Motor neuron (in vitro differentiated cells): ENCODE results near the gene ANG. TPM values are rescaled to one million over a fixed set of nuclear protein-coding genes. Genes with fewer than 3 reads are reported as not detected.
"Not testable (repeated sequence)": the region's sequence is repeated elsewhere in the genome, so short reads cannot be mapped to it uniquely, and the experiment has no call there.

Source experiments
- ATAC-seq, 8 experiments: fragments of 200-7000 bp; cut with Tn5 transposase; replicated peaks in 6 of 8; 2 replicates each; pipeline ENCODE4 v1.8.0; 2021; ENCODE audit warnings: mild to moderate bottlenecking in 8 of 8, moderate library complexity in 8 of 8
- H3K27ac ChIP-seq, 2 donors: fragments of 250-450 bp; sonication (Bioruptor Pico); 2 replicates each; pipeline ENCODE4 v1.9.0; 2021; ENCODE audit warnings: antibody characterized with exemption in 2 of 2, mild to moderate bottlenecking in 2 of 2, moderate library complexity in 1 of 2
- H3K4me1 ChIP-seq, 2 donors: fragments of 250-450 bp; sonication (Bioruptor Pico); replicated peaks in 1 of 2; 2 replicates each; pipeline ENCODE4 v1.6.1; 2021; ENCODE audit warnings: antibody characterized with exemption in 2 of 2, mild to moderate bottlenecking in 2 of 2, moderate library complexity in 1 of 2
- H3K4me3 ChIP-seq, 5 donors: fragments of 250-450 bp; sonication (Bioruptor Pico); 2 replicates each; pipeline ENCODE4 v1.9.0; 2021; ENCODE audit warnings: antibody characterized with exemption in 5 of 5, mild to moderate bottlenecking in 5 of 5, moderate library complexity in 4 of 5
- WGBS, 10 experiments: fragments of 450-650 bp; shearing (Covaris generic); methylation state at CpG; one replicate each; pipeline ENCODE4 v1.0.0; 2022; 5-methylcytosine and 5-hydroxymethylcytosine counted together
- in situ Hi-C, 9 experiments: fragments of 400-800 bp; cut with MboI; loops; one replicate each; pipeline ENCODE4 v1.15.0; 2021; ENCODE audit warnings: low sequenced_read_pairs in 9 of 9, low pct_unique_long_range_greater_than_20kb in 2 of 9; ENCODE audit not compliant: unreplicated experiment in 9 of 9
- total RNA-seq, 8 experiments: library from RNA; unstranded; fragments of 300-600 nt; gene quantifications; 2 replicates each; pipeline versions ENCODE4 v1.2.3 to v1.2.4, GENCODE V29; 2022

ANG gene
- total RNA-seq, 8 experiments from 2014 or later, result 0.96 to 7.4 (median 2.0) TPM; not detected in 1

DNA sequence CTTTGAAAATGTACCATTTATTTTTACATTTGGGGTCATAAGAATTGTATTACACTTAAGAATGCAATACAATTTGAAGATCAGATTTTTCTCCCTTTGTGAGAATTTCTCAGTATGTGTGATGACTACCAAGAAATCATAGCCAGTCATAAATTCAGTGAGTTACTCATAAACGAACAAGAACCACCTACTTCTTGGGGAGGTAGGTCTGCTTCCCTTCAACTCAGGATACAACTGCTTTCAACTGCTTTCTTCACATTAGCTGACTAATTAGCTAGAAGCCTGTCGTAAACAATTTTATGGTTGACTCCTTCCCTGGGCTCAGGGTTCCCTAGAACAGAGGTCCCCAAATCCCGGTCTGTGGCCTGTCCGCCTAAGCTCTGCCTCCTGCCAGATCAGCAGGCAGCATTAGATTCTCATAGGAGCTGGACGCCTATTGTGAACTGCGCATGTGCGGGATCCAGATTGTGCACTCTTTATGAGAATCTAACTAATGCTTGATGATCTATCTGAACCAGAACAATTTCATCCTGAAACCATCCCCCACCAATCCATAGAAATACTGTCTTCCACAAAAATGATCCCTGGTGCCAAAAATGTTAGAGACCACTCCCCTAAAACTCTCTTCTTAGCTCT lies 3.7 kb downstream of the ANG start:
- ATAC-seq, result no peak
- in situ Hi-C loops, result loop anchor here in 5 of 9 experiments (10.0 to 25.0 kb wide), 3 partner anchors 163 to 355 kb away; partner anchors contain the start of genes CCNB1IP1 (in 2 of the 5) and PARP2 (in 2 of the 5)
- 30 to 100% (median 65%) methylated on average over 1 to 7 of the region's 7 CpGs for WGBS, 10 experiments
- H3K4me3 ChIP-seq, result no peak overlapping the region
- no peak overlapping the region for H3K27ac ChIP-seq
- no peaks in the 10 kb centered on the region for H3K4me1 ChIP-seq

DNA sequence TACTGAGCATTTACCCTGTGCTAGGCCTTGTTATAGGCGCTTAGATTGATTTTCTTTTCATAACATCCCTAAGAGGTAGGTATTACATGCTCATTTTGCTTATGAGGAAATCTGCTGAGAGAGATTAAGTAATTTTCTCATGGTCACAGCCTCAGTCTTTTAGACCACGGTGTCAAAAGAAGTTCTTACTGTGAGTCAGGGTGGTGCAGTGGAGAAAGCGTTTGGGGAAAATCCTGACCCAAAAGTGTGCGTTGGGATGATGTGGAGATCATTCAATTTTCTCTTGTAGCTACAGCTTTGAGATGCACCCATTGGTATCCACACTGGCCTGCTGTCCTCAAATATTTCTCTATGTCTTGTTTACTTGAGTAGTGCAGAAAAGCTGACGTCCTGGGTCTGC lies 8.2 kb downstream of the ANG start:
- in situ Hi-C loops, result loop anchor here in 5 of 9 experiments (10.0 to 25.0 kb wide), 3 partner anchors 158 to 359 kb away; partner anchors contain the start of genes CCNB1IP1 (in 2 of the 5) and PARP2 (in 2 of the 5)
- H3K4me1 ChIP-seq, result no peaks in the 10 kb centered on the region
- H3K27ac ChIP-seq, result no peak overlapping the region
- no peak for ATAC-seq
- WGBS, 10 experiments, result 33 to 100% (median 85%) methylated on average over 1 to 5 of the region's 5 CpGs; no CpG with 5 or more reads in 3 of the 10 experiments
- no peak overlapping the region for H3K4me3 ChIP-seq

DNA sequence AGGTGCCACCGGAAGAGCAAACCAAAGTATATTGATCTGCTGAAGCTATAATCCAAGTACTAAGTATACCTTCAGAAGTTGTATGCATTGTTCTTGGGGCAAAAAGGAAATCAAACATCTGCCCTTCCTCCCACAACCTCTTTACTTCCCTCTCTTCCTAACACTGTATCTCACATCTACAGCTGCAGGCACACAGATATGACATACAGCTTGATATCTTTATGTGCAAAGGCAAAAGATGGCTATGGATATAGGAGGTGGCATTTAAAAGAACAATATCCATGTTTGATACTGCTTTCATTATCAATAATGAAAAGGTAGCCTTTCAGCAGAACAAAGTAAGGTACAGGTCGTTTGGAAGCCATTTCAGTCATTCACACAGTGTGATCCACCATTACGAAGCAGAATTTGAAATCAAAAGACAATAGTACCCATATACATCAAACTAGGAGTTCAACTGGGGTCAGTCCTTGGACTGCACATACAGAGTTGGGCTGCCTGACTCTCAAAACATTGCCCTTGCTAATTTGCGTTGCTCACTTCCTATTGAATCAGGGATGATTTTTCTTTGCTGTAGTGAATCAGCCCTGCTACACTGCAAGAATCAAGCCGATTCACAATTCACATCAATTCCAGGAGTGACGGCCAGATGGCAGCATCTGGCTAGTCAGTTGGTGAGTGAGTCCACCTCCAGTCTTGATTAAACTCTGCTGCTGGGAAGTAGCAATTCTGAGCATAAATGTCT lies 8.9 kb downstream of the ANG start:
- Histone ChIP-seq H3K4me1 (no peaks in the 10 kb centered on the region), H3K27ac (no peak overlapping the region), H3K4me3 (no peak overlapping the region)
- WGBS, 10 experiments, result 10 to 100% (median 42%) methylated on average over 1 to 6 of the region's 6 CpGs; no CpG with 5 or more reads in 1 of the 10 experiments
- in situ Hi-C loops, result loop anchor here in 5 of 9 experiments (10.0 to 25.0 kb wide), 3 partner anchors 157 to 360 kb away; partner anchors contain the start of genes CCNB1IP1 (in 2 of the 5) and PARP2 (in 2 of the 5)
- peak; percentile 52 to 97 (median 78) for ATAC-seq

DNA sequence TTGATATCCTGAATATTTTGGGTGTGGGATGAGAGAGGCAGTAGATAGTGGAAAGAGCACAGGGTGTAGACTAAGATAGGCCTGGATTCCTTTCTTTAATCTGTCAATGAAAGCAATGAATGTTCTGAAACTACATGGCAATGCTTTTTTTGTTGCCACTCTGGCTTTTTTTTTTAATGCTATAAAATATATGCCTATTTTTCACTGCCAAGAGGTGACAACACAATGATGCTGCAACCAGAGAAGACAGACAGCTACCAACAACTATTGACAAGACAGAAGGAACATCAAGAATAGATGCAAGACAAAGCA lies 9.4 kb downstream of the ANG start:
- in situ Hi-C loops, result loop anchor here in 5 of 9 experiments (10.0 to 25.0 kb wide), 3 partner anchors 157 to 361 kb away; partner anchors contain the start of genes CCNB1IP1 (in 2 of the 5) and PARP2 (in 2 of the 5)
- H3K27ac ChIP-seq, result no peak overlapping the region
- ATAC-seq, result no peak
- no peak overlapping the region for H3K4me3 ChIP-seq
- no peaks in the 10 kb centered on the region for H3K4me1 ChIP-seq

DNA sequence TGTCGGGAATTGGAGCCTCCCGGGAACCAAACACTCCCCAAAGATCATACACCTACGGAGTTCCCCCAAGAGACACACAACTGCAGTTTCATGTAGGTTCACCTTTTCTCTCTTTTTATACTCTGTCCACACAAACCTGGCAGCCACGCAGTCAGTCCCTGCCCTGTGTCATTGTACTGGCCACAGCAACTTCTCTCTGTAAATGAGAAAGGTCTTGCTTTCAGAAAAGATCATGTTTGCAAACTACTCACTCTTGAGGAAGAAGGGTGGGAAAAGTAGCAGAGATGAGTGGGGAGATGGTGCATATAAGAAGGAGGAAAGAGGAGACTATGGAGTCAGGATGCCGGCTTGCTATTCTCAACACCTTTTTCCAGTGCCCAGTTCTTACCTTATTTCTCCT lies 10.4 kb downstream of the ANG start:
- ATAC-seq, result no peak
- in situ Hi-C loops, result loop anchor here in 5 of 9 experiments (10.0 to 25.0 kb wide), 3 partner anchors 156 to 362 kb away; partner anchors contain the start of genes CCNB1IP1 (in 2 of the 5) and PARP2 (in 2 of the 5)
- H3K27ac ChIP-seq, result no peak overlapping the region
- H3K4me1 ChIP-seq, result no peaks in the 10 kb centered on the region
- no peak overlapping the region for H3K4me3 ChIP-seq
- WGBS, 10 experiments, result 63 to 96% (median 82%) methylated on average over 1 to 5 of the region's 5 CpGs; no CpG with 5 or more reads in 2 of the 10 experiments

DNA sequence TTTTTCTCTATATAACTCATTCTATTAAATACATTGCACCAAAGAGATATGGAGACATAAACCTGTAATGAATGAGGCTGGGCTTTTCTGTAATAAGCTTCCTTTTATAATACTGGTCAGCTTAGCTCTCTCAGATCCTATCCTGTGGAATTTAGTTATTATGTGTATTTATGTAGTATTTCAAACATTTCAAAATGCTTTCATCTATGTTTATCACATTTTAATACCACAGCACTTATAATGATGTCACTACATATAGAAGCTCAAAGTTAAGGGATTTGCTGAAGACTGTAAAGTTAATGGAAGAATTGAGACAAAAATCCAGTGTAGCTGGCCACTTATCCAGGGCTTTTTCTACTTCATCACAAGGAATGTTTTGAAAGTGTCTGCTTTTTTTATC lies 11.4 kb downstream of the ANG start:
- Histone ChIP-seq H3K4me3 (no peak overlapping the region), H3K27ac (no peak overlapping the region), H3K4me1 (no peaks in the 10 kb centered on the region)
- ATAC-seq, result no peak
- in situ Hi-C loops, result loop anchor here in 6 of 9 experiments (5.0 to 25.0 kb wide), 6 partner anchors 155 to 363 kb away; partner anchors contain the start of genes CCNB1IP1 (in 2 of the 6), PARP2 (in 2 of the 6) and RNASE2 (in 2 of the 6)

DNA sequence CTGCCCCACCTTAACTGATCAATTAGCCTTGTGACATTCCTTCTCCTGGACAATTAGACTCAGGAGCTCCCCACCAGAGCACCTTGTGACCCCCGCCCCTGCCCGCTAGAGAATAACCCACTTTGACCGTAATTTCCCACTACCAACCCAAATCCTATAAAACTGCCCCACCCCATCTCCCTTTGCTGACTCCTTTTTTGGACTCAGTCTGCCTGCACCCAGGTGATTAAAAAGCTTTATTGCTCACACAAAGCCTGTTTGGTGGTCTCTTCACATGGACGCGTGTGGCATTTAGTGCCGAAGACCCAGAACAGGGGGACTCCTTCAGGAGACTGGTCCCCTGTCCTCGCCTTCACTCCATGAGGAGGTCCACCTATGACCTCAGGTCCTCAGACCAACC lies 12.4 kb downstream of the ANG start:
- not testable (repeated sequence) for H3K4me1 ChIP-seq, ATAC-seq, H3K4me3 ChIP-seq, H3K27ac ChIP-seq
- in situ Hi-C loops, result loop anchor here in 4 of 9 experiments (5.0 to 25.0 kb wide), 3 partner anchors 156 to 261 kb away; partner anchors contain the start of gene RNASE2 (in 2 of the 4)
- 60 to 100% (median 83%) methylated on average over 1 to 6 of the region's 7 CpGs; no CpG with 5 or more reads in 7 of the 10 experiments for WGBS, 10 experiments

DNA sequence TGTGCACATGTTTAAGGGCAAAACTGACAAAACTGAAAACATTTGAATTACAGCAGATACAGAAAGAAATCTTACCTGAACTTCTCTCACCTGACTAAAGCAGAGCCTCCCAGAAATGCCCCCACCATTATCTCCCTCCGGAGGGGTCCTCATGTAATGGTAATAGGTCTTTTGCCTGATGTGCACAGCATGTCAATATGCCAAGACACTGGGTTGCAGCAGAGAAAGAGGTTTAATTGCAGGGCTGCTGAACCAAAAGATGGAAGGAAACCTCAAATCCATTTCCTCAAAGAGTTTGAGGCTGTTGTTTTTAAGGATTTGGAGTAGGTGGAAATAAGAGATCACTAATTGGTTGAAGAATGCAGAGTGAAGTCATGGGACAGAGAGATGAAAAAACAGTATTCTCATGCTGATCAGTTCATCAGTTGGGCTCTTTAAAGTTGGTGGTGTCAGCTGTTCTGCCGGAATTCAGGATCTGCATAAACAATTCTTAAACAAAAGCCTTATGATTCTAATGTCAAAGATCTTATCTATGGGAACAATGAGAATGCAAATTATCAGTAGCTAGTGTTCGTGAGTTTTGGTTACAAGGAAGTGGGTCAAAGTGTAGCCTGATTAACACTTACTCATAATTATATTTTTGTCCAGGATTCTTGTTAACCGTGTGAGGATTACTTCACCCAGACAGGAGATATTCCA lies 18.2 kb downstream of the ANG start:
- 0 to 80% (median 22%) methylated on average over 1 to 4 of the region's 4 CpGs for WGBS, 10 experiments
- Histone ChIP-seq H3K4me3 (no peak overlapping the region), H3K4me1 (no peaks in the 10 kb centered on the region), H3K27ac (no peak overlapping the region)
- peak in 5 of 8 experiments; percentile 16 to 71 (median 34) for ATAC-seq
- in situ Hi-C loops, result loop anchor here in 3 of 9 experiments (25.0 kb wide), 2 partner anchors 155 to 255 kb away; partner anchors contain the start of gene RNASE2 (in 2 of the 3)

DNA sequence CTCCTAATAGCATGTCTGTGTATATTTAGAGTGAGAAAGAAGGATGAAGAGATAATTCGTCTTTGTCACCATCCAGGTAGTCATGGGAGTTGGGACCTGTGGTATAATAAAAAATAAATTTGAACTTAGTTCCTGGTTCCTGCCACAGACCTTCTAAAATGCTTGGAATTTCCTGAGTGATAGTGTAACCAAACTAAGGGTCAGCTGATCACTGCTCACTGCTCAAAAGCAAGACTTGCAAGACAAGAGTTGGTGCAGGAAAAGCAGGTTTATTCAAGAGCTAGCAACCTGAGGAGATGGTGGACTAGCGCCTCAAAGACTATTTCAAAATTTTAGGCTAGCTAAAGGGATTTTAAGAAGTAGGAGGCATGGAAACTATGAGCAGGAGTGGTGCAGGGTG lies 19.1 kb downstream of the ANG start:
- no peak overlapping the region for H3K4me3 ChIP-seq
- 0 to 100% (median 58%) methylated on average over 1 to 2 of the region's 2 CpGs; no CpG with 5 or more reads in 3 of the 10 experiments for WGBS, 10 experiments
- in situ Hi-C loops, result loop anchor here in 3 of 9 experiments (25.0 kb wide), 2 partner anchors 155 to 255 kb away; partner anchors contain the start of gene RNASE2 (in 2 of the 3)
- H3K4me1 ChIP-seq, result no peaks in the 10 kb centered on the region
- no peak overlapping the region for H3K27ac ChIP-seq
- no peak for ATAC-seq

DNA sequence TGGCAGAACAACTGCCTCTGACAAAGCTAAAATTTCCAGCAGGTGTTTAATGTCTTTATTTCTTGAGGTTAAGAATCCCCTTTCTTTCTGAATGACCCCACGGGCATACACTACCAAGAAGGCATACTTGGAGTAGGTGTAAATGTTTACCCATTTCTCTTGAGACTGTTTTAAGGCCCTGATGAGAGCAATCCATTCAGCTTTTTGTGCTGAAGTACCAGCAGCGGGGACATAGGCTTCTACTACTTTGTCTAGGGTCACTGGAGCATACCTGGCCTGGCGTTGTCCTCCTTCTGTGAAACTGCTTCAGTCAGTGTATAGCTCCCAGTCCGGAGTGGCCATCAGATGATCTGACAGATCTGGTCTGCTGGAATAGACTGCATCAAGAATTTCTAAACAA lies 22.7 kb downstream of the ANG start:
- Histone ChIP-seq H3K4me3 (no peak overlapping the region), H3K27ac (no peak overlapping the region), H3K4me1 (no peaks in the 10 kb centered on the region)
- in situ Hi-C loops, result loop anchor here in 3 of 9 experiments (25.0 kb wide), 2 partner anchors 151 to 251 kb away; partner anchors contain the start of gene RNASE2 (in 2 of the 3)
- 0 to 100% (median 53%) methylated on average over 1 to 4 of the region's 4 CpGs for WGBS, 10 experiments
- ATAC-seq, result no peak

DNA sequence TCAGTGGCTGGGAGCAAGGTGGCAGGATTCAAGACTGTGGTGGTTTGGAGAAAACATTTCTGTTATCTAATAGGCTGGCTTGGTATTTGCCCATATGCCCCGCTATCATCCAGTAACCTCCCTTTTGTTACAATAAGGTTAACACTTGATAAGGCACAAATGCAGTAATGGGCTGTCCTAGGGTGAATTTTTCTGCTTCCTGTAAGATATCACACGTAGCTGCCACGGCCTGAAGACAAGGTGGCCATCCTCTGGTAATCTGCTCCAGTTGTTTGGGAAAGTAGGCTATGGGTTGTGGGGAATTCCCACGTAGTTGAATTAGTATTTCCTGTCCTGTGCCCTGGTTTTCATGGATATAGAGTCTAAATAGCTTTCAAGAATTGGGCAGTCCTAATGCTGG lies 23.1 kb downstream of the ANG start:
- H3K4me3 ChIP-seq, result no peak overlapping the region
- no peak for ATAC-seq
- in situ Hi-C loops, result loop anchor here in 3 of 9 experiments (25.0 kb wide), 2 partner anchors 151 to 251 kb away; partner anchors contain the start of gene RNASE2 (in 2 of the 3)
- H3K4me1 ChIP-seq, result no peaks in the 10 kb centered on the region
- WGBS, 10 experiments, result 0 to 100% (median 30%) methylated on average over 1 to 4 of the region's 4 CpGs; no CpG with 5 or more reads in 1 of the 10 experiments
- H3K27ac ChIP-seq, result no peak overlapping the region

DNA sequence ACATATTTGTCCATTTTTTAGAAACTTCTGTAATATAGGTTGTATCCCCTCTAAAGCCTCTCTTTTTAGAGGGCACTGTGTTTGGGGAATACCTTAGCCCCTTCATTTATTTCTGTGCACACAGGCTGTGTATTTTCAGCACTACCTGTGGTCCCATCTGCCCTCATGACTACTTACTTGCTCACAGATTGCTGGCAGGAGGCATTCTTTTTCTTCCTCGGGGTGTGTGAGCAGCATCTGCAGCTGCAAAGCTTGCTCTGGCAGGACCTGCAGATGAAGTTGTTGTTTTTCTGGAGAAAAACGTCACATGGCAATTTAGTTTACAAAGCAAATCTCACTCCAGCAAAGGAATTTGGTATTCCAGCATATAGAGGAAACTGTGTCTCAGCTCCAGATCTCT lies 24.3 kb downstream of the ANG start:
- peak in 1 of 8 experiments; percentile 52 for ATAC-seq
- Histone ChIP-seq H3K4me3 (no peak overlapping the region), H3K27ac (no peak overlapping the region), H3K4me1 (no peaks in the 10 kb centered on the region)
- in situ Hi-C loops, result loop anchor here in 3 of 9 experiments (25.0 kb wide), 2 partner anchors 149 to 249 kb away; partner anchors contain the start of gene RNASE2 (in 2 of the 3)
- WGBS, 10 experiments, result 0 to 60% (median 33%) methylated on average over 1 to 2 of the region's 2 CpGs; no CpG with 5 or more reads in 4 of the 10 experiments
